HepG2 (cell line): ENCODE data around the gene SIK3. TPM values are rescaled to one million over a fixed set of nuclear protein-coding genes. Genes with fewer than 3 reads are reported as not detected.

Source experiments
- ATF2 ChIP-seq: sonication (generic); formaldehyde crosslinking; IDR thresholded peaks from 2 replicates; pipeline ENCODE4 v1.4.0; 2020; ENCODE audit warnings: missing genetic modification reagents
- CTCF ChIP-seq: sonication (generic); formaldehyde crosslinking; IDR thresholded peaks from 2 replicates; pipeline ENCODE4 v1.5.0; 2020; ENCODE audit warnings: mild to moderate bottlenecking, missing genetic modification reagents, moderate library complexity
- ESRRA ChIP-seq: sonication (generic); formaldehyde crosslinking; IDR thresholded peaks from 2 replicates; pipeline ENCODE4 v1.5.1; 2020; ENCODE audit warnings: mild to moderate bottlenecking, low read depth, missing genetic modification reagents
- FOXK2 ChIP-seq: fragments of 450-650 bp; IDR thresholded peaks from 2 replicates; pipeline ENCODE4 v1.6.1; 2016
- HIC2 ChIP-seq: sonication (generic); formaldehyde crosslinking; IDR thresholded peaks from 2 replicates; pipeline ENCODE4 v1.9.0; 2022; ENCODE audit warnings: low read depth, missing genetic modification reagents
- MXD4 ChIP-seq: IDR thresholded peaks from 2 replicates; pipeline ENCODE4 v1.6.1; 2016; ENCODE audit warnings: mild to moderate bottlenecking, missing biosample characterization, missing genetic modification reagents
- PHF8 ChIP-seq: sonication (generic); formaldehyde crosslinking; IDR thresholded peaks from 2 replicates; pipeline ENCODE4 v1.5.0; 2020; ENCODE audit warnings: missing genetic modification reagents
- PLRG1 ChIP-seq: fragments of 450-650 bp; conservative IDR thresholded peaks from 2 replicates; pipeline ENCODE4 v1.6.1; 2016
- PLSCR1 ChIP-seq: sonication (generic); formaldehyde crosslinking; IDR thresholded peaks from 2 replicates; pipeline ENCODE4 v1.5.0; 2020; ENCODE audit warnings: missing genetic modification reagents, mild to moderate bottlenecking, borderline replicate concordance
- RNF2 ChIP-seq: fragments of 450-650 bp; conservative IDR thresholded peaks from 2 replicates; pipeline ENCODE4 v1.6.1; 2016; ENCODE audit warnings: low read depth
- RXRB ChIP-seq: IDR thresholded peaks from 2 replicates; pipeline ENCODE4 v1.6.1; 2016; ENCODE audit warnings: borderline replicate concordance, missing genetic modification reagents, missing compliant biosample characterization
- ZNF280B ChIP-seq: sonication (generic); formaldehyde crosslinking; IDR thresholded peaks from 2 replicates; pipeline ENCODE4 v1.5.0; 2020; ENCODE audit warnings: missing genetic modification reagents, mild to moderate bottlenecking, borderline replicate concordance
- ZNF337 ChIP-seq: sonication (generic); formaldehyde crosslinking; IDR thresholded peaks from 2 replicates; pipeline ENCODE4 v1.5.1; 2020; ENCODE audit warnings: missing genetic modification reagents, low read depth, mild to moderate bottlenecking, borderline replicate concordance
- ZNF354B ChIP-seq: sonication (generic); formaldehyde crosslinking; IDR thresholded peaks from 2 replicates; pipeline ENCODE4 v1.8.0; 2022; ENCODE audit warnings: mild to moderate bottlenecking, missing genetic modification reagents
- polyA plus RNA-seq, 8 experiments: library from polyadenylated mRNA; depleted of rRNA in 3 of 8; stranded (reverse) in 7 of 8; unstranded in 1 of 8; fragments of >200 nt; fragmentation: Illumina TruSeq in 4 of 8; extraction: Trizol in 4 of 8; gene quantifications; 2 replicates each; pipeline versions ENCODE4 v1.2.1 to v1.2.3, GENCODE V29; 2011 to 2016; ENCODE audit warnings: low read depth in 4 of 8, missing spikeins in 1 of 8, mixed read lengths in 1 of 8; ENCODE audit not compliant: insufficient read depth in 1 of 8
- total RNA-seq, 5 experiments: library from RNA; depleted of rRNA; stranded (reverse); fragments of >200 nt; fragmentation: Illumina TruSeq; extraction: Trizol; gene quantifications; 2 replicates each; pipeline ENCODE4 v1.2.3, GENCODE V29; 2016; ENCODE audit warnings: low read depth in 1 of 5
- TF ChIP-seq, protein P1 (sequence below): sonication (generic); formaldehyde crosslinking; IDR thresholded peaks from 2 replicates; pipeline ENCODE4 v1.9.0; 2021; ENCODE audit warnings: missing genetic modification reagents, mild to moderate bottlenecking, borderline replicate concordance
- TF ChIP-seq, protein P2 (sequence below): sonication (generic); formaldehyde crosslinking; IDR thresholded peaks from 2 replicates; pipeline ENCODE4 v1.5.1; 2020; ENCODE audit warnings: mild to moderate bottlenecking, missing genetic modification reagents, moderate library complexity

SIK3 gene
- total and polyA plus RNA-seq, 2 of the 13 experiments (the other 11 are each of a cell fraction or from before 2014, with no cell fraction given): 5.7 to 9.8 TPM

GRCh38 chr11:116826751-116827431 lies 271.3 kb downstream of the SIK3 start (continued):
- TF ChIP-seq ZNF337 (CRISPR knock-in tag) (0 out of 2 replicates have a peak, but pooled peaks have one; percentile 60), CTCF (CRISPR knock-in tag) (peak; percentile 58), PLSCR1 (no peak), RXRB (CRISPR knock-in tag) (peak; percentile 94), FOXK2 (no peak), ATF2 (CRISPR knock-in tag) (peak; percentile 72; the same call in 1 of the 2 replicates), HIC2 (CRISPR knock-in tag) (0 out of 2 replicates have a peak, but pooled peaks have one; percentile 66), RNF2 (no peak), PHF8 (CRISPR knock-in tag) (no peak; the same call in none of the 2 replicates), PLRG1 (no peak), ESRRA (CRISPR knock-in tag) (peak; percentile 97), ZNF280B (CRISPR knock-in tag) (no peak; the same call in 1 of the 2 replicates), MXD4 (CRISPR knock-in tag) (0 out of 2 replicates have a peak, but pooled peaks have one; percentile 49), ZNF354B (no peak)
- TF ChIP-seq, protein P1, sequence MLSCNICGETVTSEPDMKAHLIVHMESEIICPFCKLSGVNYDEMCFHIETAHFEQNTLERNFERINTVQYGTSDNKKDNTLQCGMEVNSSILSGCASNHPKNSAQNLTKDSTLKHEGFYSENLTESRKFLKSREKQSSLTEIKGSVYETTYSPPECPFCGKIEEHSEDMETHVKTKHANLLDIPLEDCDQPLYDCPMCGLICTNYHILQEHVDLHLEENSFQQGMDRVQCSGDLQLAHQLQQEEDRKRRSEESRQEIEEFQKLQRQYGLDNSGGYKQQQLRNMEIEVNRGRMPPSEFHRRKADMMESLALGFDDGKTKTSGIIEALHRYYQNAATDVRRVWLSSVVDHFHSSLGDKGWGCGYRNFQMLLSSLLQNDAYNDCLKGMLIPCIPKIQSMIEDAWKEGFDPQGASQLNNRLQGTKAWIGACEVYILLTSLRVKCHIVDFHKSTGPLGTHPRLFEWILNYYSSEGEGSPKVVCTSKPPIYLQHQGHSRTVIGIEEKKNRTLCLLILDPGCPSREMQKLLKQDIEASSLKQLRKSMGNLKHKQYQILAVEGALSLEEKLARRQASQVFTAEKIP (CRISPR knock-in tag): no peak
- TF ChIP-seq, protein P2, sequence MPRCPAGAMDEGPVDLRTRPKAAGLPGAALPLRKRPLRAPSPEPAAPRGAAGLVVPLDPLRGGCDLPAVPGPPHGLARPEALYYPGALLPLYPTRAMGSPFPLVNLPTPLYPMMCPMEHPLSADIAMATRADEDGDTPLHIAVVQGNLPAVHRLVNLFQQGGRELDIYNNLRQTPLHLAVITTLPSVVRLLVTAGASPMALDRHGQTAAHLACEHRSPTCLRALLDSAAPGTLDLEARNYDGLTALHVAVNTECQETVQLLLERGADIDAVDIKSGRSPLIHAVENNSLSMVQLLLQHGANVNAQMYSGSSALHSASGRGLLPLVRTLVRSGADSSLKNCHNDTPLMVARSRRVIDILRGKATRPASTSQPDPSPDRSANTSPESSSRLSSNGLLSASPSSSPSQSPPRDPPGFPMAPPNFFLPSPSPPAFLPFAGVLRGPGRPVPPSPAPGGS (CRISPR knock-in tag): peak; percentile 85; the same call in 1 of the 2 replicates
